ACHN (cell line): ENCODE measurements around the gene DSC3.
A peak's percentile ranks its signal among the peaks of the same experiment; 100 is the strongest.
"Not testable (repeated sequence)": the region's sequence is repeated elsewhere in the genome, so short reads cannot be mapped to it uniquely, and the experiment has no call there.

Source experiments
- DNase-seq: peaks from one replicate; pipeline ENCODE4 v3.0.0-alpha.2; 2015
- in situ Hi-C: cut with HindIII; loops from 2 replicates; pipeline ENCODE4 v1.10.0; 2017; ENCODE audit warnings: low sequenced_read_pairs, low pct_ligation_motif_present, low pct_unique_long_range_greater_than_20kb

Gene DSC3

GRCh38 chr18:31044926-31045325 lies 2.4 kb upstream of the DSC3 start:
- no peak for DNase-seq
- in situ Hi-C loops = no loop called here

GRCh38 chr18:31043709-31044108 lies 1.2 kb upstream of the DSC3 start:
- in situ Hi-C loops = no loop called here
- no peak for DNase-seq

- in situ Hi-C loops = no loop called here
- no peak for DNase-seq
Measured at GRCh38 chr18:31042084-31042405, 497 bp downstream of the DSC3 start.

- in situ Hi-C loops = no loop called here
- no peak for DNase-seq
Measured at GRCh38 chr18:31041271-31042083, 1.1 kb downstream of the DSC3 start.

- DNase-seq = no peak
- in situ Hi-C loops = no loop called here
Measured at GRCh38 chr18:31040686-31041270, 1.8 kb downstream of the DSC3 start.

GRCh38 chr18:31039426-31039825 lies 3.1 kb downstream of the DSC3 start:
- no peak for DNase-seq
- in situ Hi-C loops = no loop called here

GRCh38 chr18:31037686-31038085 lies 4.9 kb downstream of the DSC3 start:
- in situ Hi-C loops, DNase-seq: not testable (repeated sequence)

GRCh38 chr18:31034541-31034940 lies 8.0 kb downstream of the DSC3 start:
- in situ Hi-C loops = no loop called here
- DNase-seq = no peak

GRCh38 chr18:31030574-31031278 lies 11.8 kb downstream of the DSC3 start:
- in situ Hi-C loops = no loop called here
- DNase-seq = no peak

GRCh38 chr18:31015715-31016434 lies 26.7 kb downstream of the DSC3 start:
- no peak for DNase-seq
- in situ Hi-C loops = no loop called here

- peak; percentile 85 for DNase-seq
- in situ Hi-C loops = not testable (repeated sequence)
Measured at GRCh38 chr18:31011455-31011854, 31.1 kb downstream of the DSC3 start.

GRCh38 chr18:31010601-31011000 lies 31.9 kb downstream of the DSC3 start:
- in situ Hi-C loops = no loop called here
- no peak for DNase-seq

- in situ Hi-C loops = no loop called here
- DNase-seq = no peak
Measured at GRCh38 chr18:30999887-31000628, 42.5 kb downstream of the DSC3 start.

GRCh38 chr18:30999186-30999585 lies 43.4 kb downstream of the DSC3 start:
- in situ Hi-C loops = no loop called here
- DNase-seq = peak; percentile 15

GRCh38 chr18:30997223-30997622 lies 45.3 kb downstream of the DSC3 start:
- in situ Hi-C loops = no loop called here
- no peak for DNase-seq

- no peak for DNase-seq
- in situ Hi-C loops = no loop called here
Measured at GRCh38 chr18:30992231-30992630, 50.3 kb downstream of the DSC3 start.

- DNase-seq = no peak
- in situ Hi-C loops = no loop called here
Measured at GRCh38 chr18:30991397-30991796, 51.1 kb downstream of the DSC3 start.

- in situ Hi-C loops = no loop called here
- DNase-seq = no peak
Measured at GRCh38 chr18:30989141-30989540, 53.4 kb downstream of the DSC3 start.

GRCh38 chr18:30988440-30988839 lies 54.1 kb downstream of the DSC3 start:
- in situ Hi-C loops = no loop called here
- no peak for DNase-seq
